Dendritic cell treated with granulocyte-macrophage colony-stimulating factor and Interleukin-4, amounts not matched to agents 40 ng/mL and 50 ng/mL, for 4 days (primary cell): ENCODE data around the gene MAD1L1.

Experiments
- H3K27ac Mint-ChIP-seq: one replicate; pipeline ENCODE4 v1.8.0; 2022; ENCODE audit warnings: mild to moderate bottlenecking, mixed read lengths
- H3K27me3 Mint-ChIP-seq: one replicate; pipeline ENCODE4 v1.8.0; 2022; ENCODE audit warnings: mild to moderate bottlenecking, mixed read lengths
- H3K36me3 Mint-ChIP-seq: one replicate; pipeline ENCODE4 v1.8.0; 2022; ENCODE audit warnings: low read depth, mixed read lengths
- H3K4me1 Mint-ChIP-seq: one replicate; pipeline ENCODE4 v1.8.0; 2022; ENCODE audit warnings: low read depth, mixed read lengths
- H3K4me3 Mint-ChIP-seq: one replicate; pipeline ENCODE4 v1.8.0; 2022; ENCODE audit warnings: mild to moderate bottlenecking, moderate library complexity, mixed read lengths
- H3K9me3 Mint-ChIP-seq: one replicate; pipeline ENCODE4 v1.8.0; 2022; ENCODE audit warnings: mixed read lengths
- intact Hi-C: fragments of 100-400 bp; cut with micrococcal nuclease; formaldehyde crosslinking; loops from one replicate; pipeline ENCODE4 v1.15.0; 2022

The MAD1L1 gene

DNA sequence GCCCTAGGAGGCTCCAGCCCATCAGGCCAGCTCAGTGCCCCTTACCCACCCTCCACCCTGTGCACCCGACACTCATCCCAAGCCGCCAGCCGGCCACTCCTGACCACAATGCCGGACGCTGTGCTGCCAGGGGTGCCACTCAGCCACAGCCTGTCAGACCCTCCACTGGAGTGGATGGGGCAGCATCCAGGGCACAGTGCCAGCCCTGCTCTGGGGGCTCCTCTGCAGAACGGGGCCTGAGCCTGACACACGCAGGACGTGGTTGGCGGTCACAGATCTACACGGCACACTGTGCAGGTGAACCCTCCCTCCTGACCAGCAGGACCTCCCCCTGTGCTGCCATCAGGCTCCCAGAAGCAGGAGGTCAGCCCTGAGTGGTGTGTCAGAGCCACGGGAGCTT lies 114.7 kb downstream of the MAD1L1 start:
- Mint-ChIP-seq H3K9me3 (peaks cover 21% of the 10 kb centered on the region), H3K36me3 (peaks cover 85% of the 10 kb centered on the region), H3K27ac (no peak overlapping the region), H3K4me1 (peaks cover 46% of the 10 kb centered on the region), H3K4me3 (no peak overlapping the region), H3K27me3 (no peaks in the 10 kb centered on the region)
- intact Hi-C loops: no loop called here

GRCh38 chr7:2117646-2118045 lies 115.1 kb downstream of the MAD1L1 start:
- Mint-ChIP-seq H3K4me1 (peaks cover 50% of the 10 kb centered on the region), H3K4me3 (no peak overlapping the region), H3K9me3 (peaks cover 21% of the 10 kb centered on the region), H3K27me3 (no peaks in the 10 kb centered on the region), H3K36me3 (peaks cover 81% of the 10 kb centered on the region), H3K27ac (no peak overlapping the region)
- intact Hi-C loops: no loop called here

DNA sequence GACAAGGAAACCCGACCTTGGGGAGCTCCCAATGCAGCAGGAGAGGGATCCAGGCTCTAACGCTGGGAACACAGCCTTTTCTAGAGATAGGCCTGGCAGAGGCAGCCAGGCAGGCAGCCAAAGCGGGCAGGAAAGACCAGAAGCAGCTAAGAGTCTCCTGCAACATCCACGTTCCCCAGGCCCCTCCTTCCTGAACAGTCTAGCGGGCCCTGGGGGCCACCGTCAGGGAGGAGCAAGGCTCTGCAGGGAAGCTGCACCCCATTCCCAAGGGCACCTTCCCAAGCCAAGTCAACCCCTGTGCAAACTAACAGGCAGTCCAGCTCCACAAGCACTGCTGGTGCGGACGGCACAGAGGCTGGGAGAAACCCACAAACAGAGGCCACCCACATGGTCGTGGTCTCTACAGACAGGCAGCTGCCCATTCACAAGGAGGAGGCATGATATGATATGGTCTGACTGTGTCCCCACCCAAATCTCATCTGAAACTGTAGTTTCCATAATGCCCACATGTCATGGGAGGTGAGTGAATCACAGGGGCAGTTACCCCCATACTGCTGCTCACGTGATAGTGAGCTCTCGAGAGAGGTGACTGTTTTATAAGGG lies 115.7 kb downstream of the MAD1L1 start:
- Mint-ChIP-seq H3K36me3 (peaks cover 75% of the 10 kb centered on the region), H3K27ac (peak overlapping the region; percentile 10)

DNA sequence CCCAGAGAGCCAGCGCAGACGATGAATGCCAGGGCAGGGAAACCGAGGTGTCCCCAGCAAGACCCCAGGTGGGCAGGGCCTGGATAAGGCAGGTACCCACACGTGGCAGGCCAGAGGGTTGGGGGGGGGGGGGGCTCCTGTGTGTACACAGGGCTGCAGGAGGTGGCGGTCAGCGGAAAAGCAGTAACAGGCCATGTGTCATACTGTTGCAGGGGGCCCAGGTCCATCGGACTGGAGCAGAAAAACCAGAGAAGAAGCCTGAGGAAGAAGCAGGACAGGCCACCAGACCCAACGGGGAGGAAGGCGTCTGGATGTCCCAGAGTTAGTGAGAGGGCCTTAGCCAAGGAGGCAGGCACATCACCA lies 116.3 kb downstream of the MAD1L1 start:
- intact Hi-C loops: no loop called here
- H3K4me1 Mint-ChIP-seq: peaks cover 62% of the 10 kb centered on the region
- peaks cover 69% of the 10 kb centered on the region for H3K36me3 Mint-ChIP-seq

More for the DNA sequence above, 115.7 kb downstream of the MAD1L1 start:
- Mint-ChIP-seq H3K9me3 (peaks cover 21% of the 10 kb centered on the region), H3K27me3 (no peaks in the 10 kb centered on the region), H3K4me1 (peaks cover 55% of the 10 kb centered on the region), H3K4me3 (no peak overlapping the region)
- intact Hi-C loops: no loop called here

DNA sequence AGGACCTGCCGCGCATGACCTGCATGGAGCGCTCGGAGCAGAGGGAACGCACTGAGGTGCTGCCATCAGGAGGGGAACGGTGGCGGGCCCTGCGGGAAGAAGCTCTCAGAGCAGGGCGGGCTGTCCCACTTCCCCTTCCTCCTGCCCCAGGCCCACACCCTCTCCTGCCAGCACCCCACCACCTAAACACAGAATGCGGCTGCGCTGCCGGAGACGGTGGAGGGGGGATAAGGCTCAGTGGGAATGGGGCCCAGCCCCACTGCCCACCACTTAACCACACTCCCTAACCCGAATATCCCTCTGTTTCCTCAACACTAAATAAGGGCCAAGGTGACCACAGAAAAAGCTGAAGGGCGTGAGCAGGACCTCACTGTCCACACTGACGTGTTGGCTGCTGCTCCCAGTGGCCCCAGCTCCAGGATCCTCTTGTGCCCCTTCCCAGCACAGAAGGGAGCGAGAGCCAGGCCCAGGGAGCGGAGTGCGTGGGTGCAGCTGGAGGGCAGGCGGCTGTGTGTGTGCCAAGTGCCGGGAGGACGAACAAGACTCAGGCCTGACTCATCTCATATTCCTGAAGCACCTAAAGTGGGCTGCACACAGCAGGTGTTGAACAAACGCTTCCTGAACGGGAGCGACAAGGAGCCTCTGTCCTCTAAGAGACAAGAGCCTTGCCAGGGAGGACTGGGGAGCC lies 116.8 kb downstream of the MAD1L1 start:
- Mint-ChIP-seq H3K4me1 (peaks cover 67% of the 10 kb centered on the region), H3K27ac (peak overlapping the region; percentile 26), H3K27me3 (no peaks in the 10 kb centered on the region), H3K4me3 (no peak overlapping the region), H3K36me3 (peaks cover 67% of the 10 kb centered on the region), H3K9me3 (peaks cover 21% of the 10 kb centered on the region)
- intact Hi-C loops: no loop called here

More for the DNA sequence above, 116.3 kb downstream of the MAD1L1 start:
- no peaks in the 10 kb centered on the region for H3K27me3 Mint-ChIP-seq
- H3K9me3 Mint-ChIP-seq: peaks cover 21% of the 10 kb centered on the region
- no peak overlapping the region for H3K4me3 Mint-ChIP-seq
- peak overlapping the region; percentile 26 for H3K27ac Mint-ChIP-seq

DNA sequence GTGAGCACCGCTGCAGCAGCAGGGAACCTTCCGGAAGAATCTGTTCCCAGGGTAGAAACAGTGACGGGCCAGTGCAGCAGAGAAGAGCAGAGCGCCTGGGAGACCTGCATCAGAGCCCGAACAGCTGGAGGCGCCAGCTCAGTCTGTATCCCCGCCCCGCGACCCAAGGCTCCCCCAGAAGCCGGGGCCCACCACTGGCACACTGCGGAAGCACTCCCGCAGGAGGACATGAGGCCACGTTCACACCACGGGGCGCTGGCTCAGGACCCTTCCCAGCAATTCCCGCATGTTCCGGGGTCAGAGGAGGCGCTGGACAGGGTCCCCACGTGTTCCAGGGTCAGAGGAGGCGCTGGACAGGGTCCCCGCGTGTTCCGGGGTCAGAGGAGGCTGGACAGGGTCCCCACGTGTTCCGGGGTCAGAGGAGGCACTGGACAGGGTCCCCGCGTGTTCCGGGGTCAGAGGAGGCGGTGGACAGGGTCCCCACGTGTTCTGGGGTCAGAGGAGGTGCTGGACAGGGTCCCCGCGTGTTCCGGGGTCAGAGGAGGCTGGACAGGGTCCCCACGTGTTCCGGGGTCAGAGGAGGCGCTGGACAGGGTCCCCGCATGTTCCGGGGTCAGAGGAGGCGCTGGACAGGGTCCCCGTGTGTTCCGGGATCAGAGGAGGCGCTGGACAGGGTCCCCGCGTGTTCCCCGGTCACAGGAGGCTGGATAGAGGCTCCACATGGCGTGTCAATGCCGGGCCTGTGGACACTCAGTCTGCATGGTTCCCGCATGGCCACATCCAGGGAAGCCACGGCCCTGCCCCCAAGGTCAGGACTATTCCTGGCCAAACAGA lies 117.6 kb downstream of the MAD1L1 start:
- Mint-ChIP-seq H3K4me1 (peaks cover 68% of the 10 kb centered on the region), H3K4me3 (no peak overlapping the region), H3K36me3 (peaks cover 70% of the 10 kb centered on the region), H3K27ac (peak overlapping the region; percentile 21), H3K9me3 (peaks cover 21% of the 10 kb centered on the region), H3K27me3 (no peaks in the 10 kb centered on the region)
- intact Hi-C loops: no loop called here

DNA sequence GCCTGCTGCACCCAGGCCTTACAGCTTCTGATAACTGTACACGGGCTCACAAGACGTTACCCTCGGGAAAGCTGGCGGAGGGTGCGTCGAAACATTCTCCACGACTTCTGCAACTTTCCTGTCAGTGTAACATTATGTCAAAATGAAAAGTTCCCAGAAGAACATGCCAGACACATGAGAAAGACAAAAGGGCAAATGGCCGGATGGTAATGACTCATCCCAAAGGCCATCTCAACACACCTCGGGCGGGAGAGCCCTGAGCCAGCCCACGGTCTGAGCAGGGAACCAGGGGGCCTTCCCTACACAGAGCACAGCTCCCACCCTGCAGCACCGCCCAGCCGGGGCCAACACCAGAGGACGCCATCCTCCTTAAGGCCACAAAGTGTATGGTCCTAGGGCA lies 118.7 kb downstream of the MAD1L1 start:
- Mint-ChIP-seq H3K36me3 (peaks cover 67% of the 10 kb centered on the region), H3K27ac (no peak overlapping the region), H3K4me1 (peaks cover 71% of the 10 kb centered on the region), H3K4me3 (no peak overlapping the region), H3K9me3 (peaks cover 20% of the 10 kb centered on the region), H3K27me3 (no peaks in the 10 kb centered on the region)
- intact Hi-C loops: no loop called here

- Mint-ChIP-seq H3K9me3 (peaks cover 5% of the 10 kb centered on the region), H3K36me3 (peaks cover 61% of the 10 kb centered on the region), H3K27me3 (no peaks in the 10 kb centered on the region), H3K27ac (no peak overlapping the region), H3K4me3 (peak overlapping the region; percentile 27), H3K4me1 (peaks cover 75% of the 10 kb centered on the region)
- intact Hi-C loops: no loop called here
Measured at GRCh38 chr7:2112261-2113198, 120.2 kb downstream of the MAD1L1 start.

- Mint-ChIP-seq H3K4me1 (peaks cover 71% of the 10 kb centered on the region), H3K27me3 (no peaks in the 10 kb centered on the region), H3K9me3 (no peaks in the 10 kb centered on the region), H3K27ac (no peak overlapping the region), H3K4me3 (no peak overlapping the region), H3K36me3 (peaks cover 66% of the 10 kb centered on the region)
- intact Hi-C loops: no loop called here
Measured at GRCh38 chr7:2111568-2111967, 121.2 kb downstream of the MAD1L1 start.

DNA sequence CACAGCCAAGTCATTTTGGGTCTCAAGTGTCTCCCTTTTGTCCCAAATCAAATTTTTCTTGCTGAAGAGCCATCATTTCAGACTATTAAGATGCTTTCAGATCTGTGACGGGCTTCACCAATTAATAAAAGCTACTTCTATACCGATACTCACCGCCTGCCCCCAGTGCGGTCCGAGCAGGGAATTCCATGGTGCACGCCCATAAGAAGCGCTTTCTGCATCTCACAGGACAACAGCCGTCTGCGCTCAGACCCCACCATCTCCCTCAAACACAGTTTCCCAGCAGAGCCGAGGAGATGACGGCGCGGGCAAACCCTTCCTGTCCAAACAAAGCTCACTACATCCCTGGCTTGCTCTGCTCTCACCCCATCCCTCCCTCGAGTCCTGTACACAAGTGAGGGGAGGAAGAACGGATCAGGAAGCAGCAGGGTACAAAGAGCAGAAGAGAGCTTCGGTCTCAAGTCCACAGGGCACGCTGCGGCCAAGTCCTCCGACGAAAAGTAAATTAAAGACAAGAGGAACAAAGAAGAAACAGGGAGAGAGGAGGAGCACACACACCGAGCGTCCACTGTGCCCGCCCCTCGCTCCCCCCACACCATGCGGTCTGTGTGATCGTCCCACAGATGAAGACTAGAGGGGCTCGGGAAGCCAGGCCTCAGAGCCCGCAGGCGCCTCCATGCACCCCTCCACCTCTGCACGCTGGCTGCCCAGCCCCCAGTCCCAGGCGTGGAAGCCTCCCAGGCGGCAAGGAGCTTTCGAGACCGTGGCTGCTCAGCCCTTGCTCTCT lies 121.9 kb downstream of the MAD1L1 start:
- H3K36me3 Mint-ChIP-seq: peaks cover 63% of the 10 kb centered on the region
- H3K27me3 Mint-ChIP-seq: no peaks in the 10 kb centered on the region
- H3K9me3 Mint-ChIP-seq: no peaks in the 10 kb centered on the region
- peak overlapping the region; percentile 54 for H3K27ac Mint-ChIP-seq
- H3K4me1 Mint-ChIP-seq: peaks cover 65% of the 10 kb centered on the region
- intact Hi-C loops: no loop called here
- H3K4me3 Mint-ChIP-seq: no peak overlapping the region

- Mint-ChIP-seq H3K4me3 (no peak overlapping the region), H3K4me1 (peaks cover 59% of the 10 kb centered on the region), H3K27me3 (no peaks in the 10 kb centered on the region), H3K27ac (peak overlapping the region; percentile 54), H3K36me3 (peaks cover 56% of the 10 kb centered on the region), H3K9me3 (no peaks in the 10 kb centered on the region)
- intact Hi-C loops: no loop called here
Measured at GRCh38 chr7:2109936-2110609, 122.7 kb downstream of the MAD1L1 start.

- H3K9me3 Mint-ChIP-seq: no peaks in the 10 kb centered on the region
- intact Hi-C loops: no loop called here
- peaks cover 49% of the 10 kb centered on the region for H3K36me3 Mint-ChIP-seq
- peaks cover 62% of the 10 kb centered on the region for H3K4me1 Mint-ChIP-seq
- H3K4me3 Mint-ChIP-seq: no peak overlapping the region
- no peak overlapping the region for H3K27ac Mint-ChIP-seq
- H3K27me3 Mint-ChIP-seq: no peaks in the 10 kb centered on the region
Measured at GRCh38 chr7:2109251-2109872, 123.4 kb downstream of the MAD1L1 start.
